IgD-negative memory B cell (primary cell): ENCODE measurements around the gene MOK. TPM values are rescaled to one million over a fixed set of nuclear protein-coding genes. Genes with fewer than 3 reads are reported as not detected.

Source experiments
- H3K27ac Mint-ChIP-seq, 3 donors: one replicate each; pipeline ENCODE4 v1.8.0; 2020 to 2022; ENCODE audit warnings: mild to moderate bottlenecking in 3 of 3, mixed read lengths in 3 of 3, moderate library complexity in 1 of 3
- H3K27me3 Mint-ChIP-seq: one replicate; pipeline ENCODE4 v1.8.0; 2021; ENCODE audit warnings: mixed read lengths
- H3K36me3 Mint-ChIP-seq: one replicate; pipeline ENCODE4 v1.8.0; 2020; ENCODE audit warnings: mild to moderate bottlenecking, mixed read lengths
- H3K4me1 Mint-ChIP-seq, 3 donors: one replicate each; pipeline ENCODE4 v1.8.0; 2020 to 2022; ENCODE audit warnings: mixed read lengths in 3 of 3, mild to moderate bottlenecking in 1 of 3
- H3K4me3 Mint-ChIP-seq, 4 donors: one replicate each; pipeline ENCODE4 v1.8.0; 2020 to 2022; ENCODE audit warnings: mild to moderate bottlenecking in 4 of 4, mixed read lengths in 4 of 4, moderate library complexity in 3 of 4
- H3K9me3 Mint-ChIP-seq, 3 donors: one replicate each; pipeline ENCODE4 v1.8.0; 2020 to 2021; ENCODE audit warnings: mixed read lengths in 3 of 3, mild to moderate bottlenecking in 1 of 3
- polyA plus RNA-seq: library from polyadenylated mRNA; unstranded; fragments of 300-500 nt; fragmentation: Illumina TruSeq; gene quantifications from one replicate; pipeline ENCODE4 v1.2.3, GENCODE V29; 2021

The MOK gene
- polyA plus RNA-seq, 1 donor from 2014 or later = 0.43 TPM

GRCh38 chr14:102283631-102284129 is 21.3 kb downstream of the MOK start:
- H3K27me3 Mint-ChIP-seq = no peaks in the 10 kb centered on the region
- H3K9me3 Mint-ChIP-seq = peaks cover 0 to 3% (median 2%) of the 10 kb centered on the region in 3 donors
- H3K36me3 Mint-ChIP-seq = no peaks in the 10 kb centered on the region
- H3K4me3 Mint-ChIP-seq = no peak overlapping the region
- no peaks in the 10 kb centered on the region for H3K4me1 Mint-ChIP-seq
- H3K27ac Mint-ChIP-seq = no peak overlapping the region

- Mint-ChIP-seq H3K4me1 (no peaks in the 10 kb centered on the region), H3K4me3 (no peak overlapping the region), H3K36me3 (no peaks in the 10 kb centered on the region), H3K27me3 (no peaks in the 10 kb centered on the region), H3K9me3 (no peaks in the 10 kb centered on the region), H3K27ac (no peak overlapping the region)
These were observed 22.1 kb downstream of the MOK start for GRCh38 chr14:102282751-102283465.

GRCh38 chr14:102280376-102280962 is 24.5 kb downstream of the MOK start:
- H3K27ac Mint-ChIP-seq = no peak overlapping the region
- no peaks in the 10 kb centered on the region for H3K4me1 Mint-ChIP-seq
- H3K36me3 Mint-ChIP-seq = no peaks in the 10 kb centered on the region
- no peaks in the 10 kb centered on the region for H3K9me3 Mint-ChIP-seq
- no peak overlapping the region for H3K4me3 Mint-ChIP-seq
- no peaks in the 10 kb centered on the region for H3K27me3 Mint-ChIP-seq

GRCh38 chr14:102279688-102280348 is 25.1 kb downstream of the MOK start:
- Mint-ChIP-seq H3K27ac (no peak overlapping the region), H3K4me1 (no peaks in the 10 kb centered on the region), H3K9me3 (no peaks in the 10 kb centered on the region), H3K36me3 (no peaks in the 10 kb centered on the region), H3K4me3 (no peak overlapping the region), H3K27me3 (no peaks in the 10 kb centered on the region)

GRCh38 chr14:102279282-102279681 is 25.7 kb downstream of the MOK start:
- Mint-ChIP-seq H3K36me3 (no peaks in the 10 kb centered on the region), H3K27me3 (no peaks in the 10 kb centered on the region), H3K9me3 (no peaks in the 10 kb centered on the region)

GRCh38 chr14:102278631-102278935 is 26.4 kb downstream of the MOK start:
- Mint-ChIP-seq H3K36me3 (no peaks in the 10 kb centered on the region), H3K9me3 (no peaks in the 10 kb centered on the region), H3K4me3 (no peak overlapping the region), H3K4me1 (no peaks in the 10 kb centered on the region), H3K27me3 (no peaks in the 10 kb centered on the region), H3K27ac (no peak overlapping the region)

More at GRCh38 chr14:102279282-102279681, 25.7 kb downstream of the MOK start:
- no peaks in the 10 kb centered on the region for H3K4me1 Mint-ChIP-seq
- H3K27ac Mint-ChIP-seq = no peak overlapping the region
- H3K4me3 Mint-ChIP-seq = no peak overlapping the region

GRCh38 chr14:102277874-102278630 is 26.9 kb downstream of the MOK start:
- H3K4me3 Mint-ChIP-seq = no peak overlapping the region
- H3K4me1 Mint-ChIP-seq = no peaks in the 10 kb centered on the region

GRCh38 chr14:102275866-102276265 is 29.1 kb downstream of the MOK start:
- Mint-ChIP-seq H3K36me3 (no peaks in the 10 kb centered on the region), H3K27me3 (no peaks in the 10 kb centered on the region), H3K9me3 (no peaks in the 10 kb centered on the region), H3K4me1 (no peaks in the 10 kb centered on the region), H3K27ac (no peak overlapping the region), H3K4me3 (no peak overlapping the region)

More at GRCh38 chr14:102277874-102278630, 26.9 kb downstream of the MOK start:
- H3K27ac Mint-ChIP-seq = no peak overlapping the region
- H3K36me3 Mint-ChIP-seq = no peaks in the 10 kb centered on the region
- no peaks in the 10 kb centered on the region for H3K9me3 Mint-ChIP-seq
- no peaks in the 10 kb centered on the region for H3K27me3 Mint-ChIP-seq

- Mint-ChIP-seq H3K27me3 (no peaks in the 10 kb centered on the region), H3K4me1 (no peaks in the 10 kb centered on the region), H3K4me3 (no peak overlapping the region), H3K9me3 (no peaks in the 10 kb centered on the region), H3K27ac (no peak overlapping the region), H3K36me3 (no peaks in the 10 kb centered on the region)
These were observed 32.6 kb downstream of the MOK start for GRCh38 chr14:102272392-102272791.

- Mint-ChIP-seq H3K4me1 (no peaks in the 10 kb centered on the region), H3K27ac (no peak overlapping the region), H3K27me3 (no peaks in the 10 kb centered on the region)
These were observed 40.2 kb downstream of the MOK start for GRCh38 chr14:102264775-102265174.

GRCh38 chr14:102264355-102264754 is 40.6 kb downstream of the MOK start:
- Mint-ChIP-seq H3K36me3 (no peaks in the 10 kb centered on the region), H3K9me3 (no peaks in the 10 kb centered on the region), H3K4me3 (no peak overlapping the region), H3K27me3 (no peaks in the 10 kb centered on the region), H3K4me1 (no peaks in the 10 kb centered on the region), H3K27ac (no peak overlapping the region)

More at GRCh38 chr14:102264775-102265174, 40.2 kb downstream of the MOK start:
- H3K36me3 Mint-ChIP-seq = no peaks in the 10 kb centered on the region
- no peaks in the 10 kb centered on the region for H3K9me3 Mint-ChIP-seq
- H3K4me3 Mint-ChIP-seq = no peak overlapping the region

GRCh38 chr14:102262929-102263462 is 42.0 kb downstream of the MOK start:
- Mint-ChIP-seq H3K27ac (no peak overlapping the region), H3K36me3 (no peaks in the 10 kb centered on the region), H3K4me1 (no peaks in the 10 kb centered on the region), H3K9me3 (peaks cover 0 to 5% (median 3%) of the 10 kb centered on the region in 3 donors), H3K27me3 (peaks cover 5% of the 10 kb centered on the region), H3K4me3 (no peak overlapping the region)

GRCh38 chr14:102258136-102258535 is 46.8 kb downstream of the MOK start:
- H3K27me3 Mint-ChIP-seq = peaks cover 6% of the 10 kb centered on the region
- H3K9me3 Mint-ChIP-seq = peaks cover 0 to 5% (median 3%) of the 10 kb centered on the region in 3 donors
- H3K4me1 Mint-ChIP-seq = no peaks in the 10 kb centered on the region
- no peaks in the 10 kb centered on the region for H3K36me3 Mint-ChIP-seq
- H3K27ac Mint-ChIP-seq = peak overlapping the region in 1 of 3 donors; percentile 12
- H3K4me3 Mint-ChIP-seq = no peak overlapping the region

- no peaks in the 10 kb centered on the region for H3K36me3 Mint-ChIP-seq
- H3K4me1 Mint-ChIP-seq = no peaks in the 10 kb centered on the region
- H3K27ac Mint-ChIP-seq = no peak overlapping the region
- no peak overlapping the region for H3K4me3 Mint-ChIP-seq
- H3K27me3 Mint-ChIP-seq = peaks cover 6% of the 10 kb centered on the region
- peaks cover 0 to 5% (median 3%) of the 10 kb centered on the region in 3 donors for H3K9me3 Mint-ChIP-seq
These were observed 48.2 kb downstream of the MOK start for GRCh38 chr14:102256716-102257115.
